ENCODE results near the gene KCNT2.

KCNT2 gene

GRCh38 chr1:196312739-196313138 lies 295.5 kb downstream of the KCNT2 start:
- Histone ChIP-seq H3K27me3 (replicated peaks; ENCODE audit: insufficient read depth, low read length) (no peaks in the 10 kb centered on the region), H3K4me3 (ENCODE audit: low read length) (no peak overlapping the region), H3K27ac (ENCODE audit: low read length) (no peak overlapping the region), H2AFZ (ENCODE audit: low read length) (no peak overlapping the region), H3K4me2 (ENCODE audit: low read depth, low read length) (no peak overlapping the region), H4K20me1 (ENCODE audit: insufficient read depth, low read length) (no peaks in the 10 kb centered on the region), H3K36me3 (replicated peaks; ENCODE audit: insufficient read depth, low read length) (no peaks in the 10 kb centered on the region), H3K4me1 (ENCODE audit: low read length) (no peaks in the 10 kb centered on the region), H3K9me2 (replicated peaks; ENCODE audit: insufficient read depth, low read length) (no peaks in the 10 kb centered on the region), H3K79me2 (ENCODE audit: low read length) (no peaks in the 10 kb centered on the region), H3K9me3 (replicated peaks; ENCODE audit: insufficient read depth, low read length) (no peaks in the 10 kb centered on the region), H3K9ac (ENCODE audit: low read length) (no peak overlapping the region), H3F3A (ENCODE audit: insufficient read depth, low read length) (no peaks in the 10 kb centered on the region)
- DNase-seq, result no peak
- no peak for TF ChIP-seq EZH2phosphoT487 (IDR thresholded peaks at IDR 0.05; ENCODE audit: low read length)

- Histone ChIP-seq H3K9ac (ENCODE audit: low read length) (no peak overlapping the region), H3K27me3 (replicated peaks; ENCODE audit: insufficient read depth, low read length) (no peaks in the 10 kb centered on the region), H3K4me1 (ENCODE audit: low read length) (no peaks in the 10 kb centered on the region), H3K9me3 (replicated peaks; ENCODE audit: insufficient read depth, low read length) (no peaks in the 10 kb centered on the region), H3K9me2 (replicated peaks; ENCODE audit: insufficient read depth, low read length) (no peaks in the 10 kb centered on the region), H4K20me1 (ENCODE audit: insufficient read depth, low read length) (no peaks in the 10 kb centered on the region), H3F3A (ENCODE audit: insufficient read depth, low read length) (no peaks in the 10 kb centered on the region), H3K4me3 (ENCODE audit: low read length) (no peak overlapping the region), H3K4me2 (ENCODE audit: low read depth, low read length) (no peak overlapping the region), H3K27ac (ENCODE audit: low read length) (no peak overlapping the region), H3K79me2 (ENCODE audit: low read length) (no peaks in the 10 kb centered on the region), H3K36me3 (replicated peaks; ENCODE audit: insufficient read depth, low read length) (no peaks in the 10 kb centered on the region), H2AFZ (ENCODE audit: low read length) (no peak overlapping the region)
- peak; percentile 75 for DNase-seq
- TF ChIP-seq EZH2 (optimal IDR thresholded peaks at IDR 0.05; ENCODE audit: low read depth, low read length), result no peak
- no peak for TF ChIP-seq EZH2phosphoT487 (IDR thresholded peaks at IDR 0.05; ENCODE audit: low read length)
- TF ChIP-seq CTCF (IDR thresholded peaks at IDR 0.05; ENCODE audit: low read length), result peak; percentile 47
These were observed 298.9 kb downstream of the KCNT2 start for GRCh38 chr1:196309386-196309785.

- no peaks in the 10 kb centered on the region for H3K36me3 ChIP-seq (replicated peaks; ENCODE audit: insufficient read depth, low read length)
- no peaks in the 10 kb centered on the region for H3K27me3 ChIP-seq (replicated peaks; ENCODE audit: insufficient read depth, low read length)
- H3K9me2 ChIP-seq (replicated peaks; ENCODE audit: insufficient read depth, low read length), result no peaks in the 10 kb centered on the region
- H3K9ac ChIP-seq (ENCODE audit: low read length), result no peak overlapping the region
- TF ChIP-seq EZH2phosphoT487 (IDR thresholded peaks at IDR 0.05; ENCODE audit: low read length) (no peak), CTCF (IDR thresholded peaks at IDR 0.05; ENCODE audit: low read length) (no peak), EZH2 (optimal IDR thresholded peaks at IDR 0.05; ENCODE audit: low read depth, low read length) (no peak)
- no peaks in the 10 kb centered on the region for H3K4me1 ChIP-seq (ENCODE audit: low read length)
- H3K27ac ChIP-seq (ENCODE audit: low read length), result no peak overlapping the region
- H3F3A ChIP-seq (ENCODE audit: insufficient read depth, low read length), result no peaks in the 10 kb centered on the region
- no peak for DNase-seq
- H4K20me1 ChIP-seq (ENCODE audit: insufficient read depth, low read length), result no peaks in the 10 kb centered on the region
- no peaks in the 10 kb centered on the region for H3K9me3 ChIP-seq (replicated peaks; ENCODE audit: insufficient read depth, low read length)
- no peak overlapping the region for H3K4me3 ChIP-seq (ENCODE audit: low read length)
- H2AFZ ChIP-seq (ENCODE audit: low read length), result no peak overlapping the region
- H3K4me2 ChIP-seq (ENCODE audit: low read depth, low read length), result no peak overlapping the region
- H3K79me2 ChIP-seq (ENCODE audit: low read length), result no peaks in the 10 kb centered on the region
These were observed 300.1 kb downstream of the KCNT2 start for GRCh38 chr1:196308176-196308575.

- H3K36me3 ChIP-seq (replicated peaks; ENCODE audit: insufficient read depth, low read length), result no peaks in the 10 kb centered on the region
- no peak overlapping the region for H3K4me2 ChIP-seq (ENCODE audit: low read depth, low read length)
- no peak overlapping the region for H3K27ac ChIP-seq (ENCODE audit: low read length)
- no peaks in the 10 kb centered on the region for H4K20me1 ChIP-seq (ENCODE audit: insufficient read depth, low read length)
- no peaks in the 10 kb centered on the region for H3K27me3 ChIP-seq (replicated peaks; ENCODE audit: insufficient read depth, low read length)
- no peak overlapping the region for H3K9ac ChIP-seq (ENCODE audit: low read length)
- no peaks in the 10 kb centered on the region for H3K9me2 ChIP-seq (replicated peaks; ENCODE audit: insufficient read depth, low read length)
- H2AFZ ChIP-seq (ENCODE audit: low read length), result no peak overlapping the region
- no peaks in the 10 kb centered on the region for H3K79me2 ChIP-seq (ENCODE audit: low read length)
- H3F3A ChIP-seq (ENCODE audit: insufficient read depth, low read length), result no peaks in the 10 kb centered on the region
- no peak for DNase-seq
- no peak overlapping the region for H3K4me3 ChIP-seq (ENCODE audit: low read length)
- H3K4me1 ChIP-seq (ENCODE audit: low read length), result no peaks in the 10 kb centered on the region
- no peak for TF ChIP-seq CTCF (IDR thresholded peaks at IDR 0.05; ENCODE audit: low read length)
- no peak for TF ChIP-seq EZH2phosphoT487 (IDR thresholded peaks at IDR 0.05; ENCODE audit: low read length)
- TF ChIP-seq EZH2 (optimal IDR thresholded peaks at IDR 0.05; ENCODE audit: low read depth, low read length), result no peak
- no peaks in the 10 kb centered on the region for H3K9me3 ChIP-seq (replicated peaks; ENCODE audit: insufficient read depth, low read length)
These were observed 301.8 kb downstream of the KCNT2 start for GRCh38 chr1:196306421-196306820.
